HFFc6 (cell line): ENCODE measurements around the gene TBX2. TPM values are rescaled to one million over a fixed set of nuclear protein-coding genes. Genes with fewer than 3 reads are reported as not detected.

Experiments used
- DNase-seq: peaks from one replicate; pipeline ENCODE4 v3.0.0-alpha.2; 2018
- H3K27ac Mint-ChIP-seq: 2 replicates; pipeline ENCODE4 v1.8.0; 2020; ENCODE audit warnings: mild to moderate bottlenecking, mixed read lengths
- H3K27me3 Mint-ChIP-seq: 2 replicates; pipeline ENCODE4 v1.8.0; 2021; ENCODE audit warnings: mild to moderate bottlenecking, moderate library complexity, mixed read lengths; ENCODE audit not compliant: insufficient read depth
- H3K36me3 Mint-ChIP-seq: 2 replicates; pipeline ENCODE4 v1.8.0; 2021; ENCODE audit warnings: low read depth, mixed read lengths
- H3K4me1 Mint-ChIP-seq: 2 replicates; pipeline ENCODE4 v1.8.0; 2020; ENCODE audit warnings: low read depth, mixed read lengths
- H3K4me3 Mint-ChIP-seq: 2 replicates; pipeline ENCODE4 v1.8.0; 2020; ENCODE audit warnings: mild to moderate bottlenecking, moderate library complexity, mixed read lengths
- H3K9me3 Mint-ChIP-seq: 2 replicates; pipeline ENCODE4 v1.8.0; 2020; ENCODE audit warnings: mild to moderate bottlenecking, mixed read lengths
- total RNA-seq, 6 experiments: library from RNA; stranded (reverse); fragmentation: NEBNext Ultra II Directional; extraction: Animal tissue kit (Norgen Biotek cat#: 25700); gene quantifications; 2 replicates in 1 of 6; 3 replicates in 5 of 6; pipeline ENCODE4 v1.2.3, GENCODE V29; 2021
- TF ChIP-seq, protein P1 (sequence below): fragments of 200-600 bp; sonication (generic); IDR thresholded peaks from 2 replicates; pipeline ENCODE4 v1.5.0; 2021; ENCODE audit warnings: antibody characterized with exemption, mild to moderate bottlenecking

The TBX2 gene
- total RNA-seq, 6 experiments from 2014 or later = 42.3 to 71.4 (median 67.3) TPM

GRCh38 chr17:61418449-61418848, 18.8 kb downstream of the TBX2 start:
- no peak for DNase-seq
- TF ChIP-seq, protein P1, sequence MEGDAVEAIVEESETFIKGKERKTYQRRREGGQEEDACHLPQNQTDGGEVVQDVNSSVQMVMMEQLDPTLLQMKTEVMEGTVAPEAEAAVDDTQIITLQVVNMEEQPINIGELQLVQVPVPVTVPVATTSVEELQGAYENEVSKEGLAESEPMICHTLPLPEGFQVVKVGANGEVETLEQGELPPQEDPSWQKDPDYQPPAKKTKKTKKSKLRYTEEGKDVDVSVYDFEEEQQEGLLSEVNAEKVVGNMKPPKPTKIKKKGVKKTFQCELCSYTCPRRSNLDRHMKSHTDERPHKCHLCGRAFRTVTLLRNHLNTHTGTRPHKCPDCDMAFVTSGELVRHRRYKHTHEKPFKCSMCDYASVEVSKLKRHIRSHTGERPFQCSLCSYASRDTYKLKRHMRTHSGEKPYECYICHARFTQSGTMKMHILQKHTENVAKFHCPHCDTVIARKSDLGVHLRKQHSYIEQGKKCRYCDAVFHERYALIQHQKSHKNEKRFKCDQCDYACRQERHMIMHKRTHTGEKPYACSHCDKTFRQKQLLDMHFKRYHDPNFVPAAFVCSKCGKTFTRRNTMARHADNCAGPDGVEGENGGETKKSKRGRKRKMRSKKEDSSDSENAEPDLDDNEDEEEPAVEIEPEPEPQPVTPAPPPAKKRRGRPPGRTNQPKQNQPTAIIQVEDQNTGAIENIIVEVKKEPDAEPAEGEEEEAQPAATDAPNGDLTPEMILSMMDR = no peak
- Mint-ChIP-seq H3K27ac (no peak overlapping the region), H3K4me1 (peaks cover 33% of the 10 kb centered on the region), H3K4me3 (no peak overlapping the region), H3K36me3 (no peaks in the 10 kb centered on the region), H3K9me3 (no peaks in the 10 kb centered on the region), H3K27me3 (peaks cover 19% of the 10 kb centered on the region)

GRCh38 chr17:61419496-61420046, 19.9 kb downstream of the TBX2 start:
- Mint-ChIP-seq H3K4me1 (peaks cover 24% of the 10 kb centered on the region), H3K36me3 (no peaks in the 10 kb centered on the region), H3K27me3 (peaks cover 19% of the 10 kb centered on the region), H3K27ac (no peak overlapping the region), H3K9me3 (no peaks in the 10 kb centered on the region), H3K4me3 (no peak overlapping the region)
- TF ChIP-seq, protein P1 = no peak
- DNase-seq = no peak

DNA sequence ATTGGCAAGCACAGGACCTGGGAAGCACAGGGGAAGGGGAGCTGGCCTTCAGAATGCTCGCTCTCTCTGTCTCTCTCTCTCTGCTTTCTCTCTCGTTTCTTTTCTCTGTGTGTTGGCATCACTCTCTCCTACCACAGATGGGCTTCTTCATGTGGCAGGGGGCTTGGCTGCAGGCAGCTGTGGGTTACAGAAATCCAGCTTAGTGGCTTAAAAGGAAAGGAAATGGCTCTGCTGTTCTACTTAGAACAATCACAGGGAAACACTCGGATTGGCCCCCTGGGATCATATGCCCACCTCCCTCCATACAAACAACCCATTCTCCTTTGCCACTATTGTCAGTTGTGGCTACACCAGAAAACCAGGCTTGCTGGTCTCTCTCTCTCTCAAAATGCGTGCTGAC, 20.4 kb downstream of the TBX2 start:
- no peaks in the 10 kb centered on the region for H3K36me3 Mint-ChIP-seq
- no peak overlapping the region for H3K4me3 Mint-ChIP-seq
- H3K4me1 Mint-ChIP-seq = peaks cover 24% of the 10 kb centered on the region
- TF ChIP-seq, protein P1 = no peak
- no peaks in the 10 kb centered on the region for H3K9me3 Mint-ChIP-seq
- H3K27me3 Mint-ChIP-seq = peaks cover 22% of the 10 kb centered on the region
- H3K27ac Mint-ChIP-seq = no peak overlapping the region
- DNase-seq = no peak

GRCh38 chr17:61420745-61421398, 21.2 kb downstream of the TBX2 start:
- TF ChIP-seq, protein P1 = no peak
- Mint-ChIP-seq H3K27ac (no peak overlapping the region), H3K36me3 (no peaks in the 10 kb centered on the region), H3K27me3 (peaks cover 23% of the 10 kb centered on the region), H3K9me3 (no peaks in the 10 kb centered on the region), H3K4me1 (peaks cover 24% of the 10 kb centered on the region), H3K4me3 (no peak overlapping the region)
- no peak for DNase-seq

DNA sequence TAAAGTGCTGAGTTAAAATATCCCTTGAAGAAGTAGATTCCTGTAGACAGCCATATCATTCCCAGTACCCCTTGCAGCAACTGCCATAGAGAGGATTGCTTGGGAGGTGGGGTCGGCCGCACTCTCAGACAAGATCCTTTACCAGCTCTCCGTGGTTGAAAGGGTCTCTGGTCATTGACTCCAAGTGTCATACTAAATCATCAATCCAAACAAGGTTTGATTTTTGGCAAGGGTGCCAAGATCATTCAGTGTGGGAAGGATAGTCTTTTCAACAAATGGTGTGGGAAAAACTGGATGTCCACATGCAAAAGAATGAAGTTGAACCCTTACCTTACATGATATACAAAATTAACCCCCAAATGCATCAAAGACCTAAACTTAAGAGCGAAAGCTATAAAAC, 21.8 kb downstream of the TBX2 start:
- peaks cover 24% of the 10 kb centered on the region for H3K4me1 Mint-ChIP-seq
- peaks cover 23% of the 10 kb centered on the region for H3K27me3 Mint-ChIP-seq
- DNase-seq = no peak
- H3K36me3 Mint-ChIP-seq = no peaks in the 10 kb centered on the region
- no peak overlapping the region for H3K27ac Mint-ChIP-seq
- H3K9me3 Mint-ChIP-seq = no peaks in the 10 kb centered on the region
- TF ChIP-seq, protein P1 = no peak
- no peak overlapping the region for H3K4me3 Mint-ChIP-seq
